Endodermal cell (in vitro differentiated cells): ENCODE measurements around the gene ITPA. TPM values are rescaled to one million over a fixed set of nuclear protein-coding genes. Genes with fewer than 3 reads are reported as not detected.

ENCODE experiments used
- DNase-seq: peaks from one replicate; pipeline ENCODE4 v3.0.0-alpha.2; 2017
- H3K27ac ChIP-seq: 2 replicates; pipeline ENCODE4 v1.5.1; 2013; ENCODE audit warnings: mild to moderate bottlenecking, low read depth, low read length, moderate library complexity
- H3K27me3 ChIP-seq: 2 replicates; pipeline ENCODE4 v1.6.1; 2013; ENCODE audit warnings: mild to moderate bottlenecking, low read length, moderate library complexity; ENCODE audit not compliant: insufficient read depth, control insufficient read depth, poor library complexity, severe bottlenecking
- H3K36me3 ChIP-seq: 2 replicates; pipeline ENCODE4 v1.7.0; 2013; ENCODE audit warnings: mild to moderate bottlenecking, low read length, moderate library complexity; ENCODE audit not compliant: control insufficient read depth, insufficient read depth
- H3K4me1 ChIP-seq: one replicate; pipeline ENCODE4 v1.7.0; 2013; ENCODE audit warnings: low read length; ENCODE audit not compliant: control insufficient read depth, insufficient read depth
- H3K4me3 ChIP-seq: 2 replicates; pipeline ENCODE4 v1.5.1; 2013; ENCODE audit warnings: mild to moderate bottlenecking, low read length, moderate library complexity
- H3K9ac ChIP-seq: 2 replicates; pipeline ENCODE4 v1.6.1; 2013; ENCODE audit warnings: mild to moderate bottlenecking, low read length, moderate library complexity; ENCODE audit not compliant: poor library complexity, severe bottlenecking; ENCODE audit errors: extremely low read depth
- H3K9me3 ChIP-seq: 2 replicates; pipeline ENCODE4 v1.6.1; 2013; ENCODE audit warnings: mild to moderate bottlenecking, low read length, moderate library complexity; ENCODE audit not compliant: control insufficient read depth
- H3K27ac Mint-ChIP-seq: 2 replicates; pipeline ENCODE4 v1.8.0; 2020; ENCODE audit warnings: mixed read lengths
- H3K27me3 Mint-ChIP-seq: 2 replicates; pipeline ENCODE4 v1.8.0; 2021; ENCODE audit warnings: mild to moderate bottlenecking, mixed read lengths; ENCODE audit not compliant: insufficient read depth
- H3K36me3 Mint-ChIP-seq: 2 replicates; pipeline ENCODE4 v1.8.0; 2020; ENCODE audit warnings: low read depth, mixed read lengths
- H3K4me1 Mint-ChIP-seq: 2 replicates; pipeline ENCODE4 v1.8.0; 2020; ENCODE audit warnings: mixed read lengths
- H3K4me3 Mint-ChIP-seq: 2 replicates; pipeline ENCODE4 v1.8.0; 2020; ENCODE audit warnings: mild to moderate bottlenecking, moderate library complexity, mixed read lengths
- H3K9me3 Mint-ChIP-seq: 2 replicates; pipeline ENCODE4 v1.8.0; 2020; ENCODE audit warnings: mild to moderate bottlenecking, mixed read lengths
- WGBS, 2 experiments: methylation state at CpG; one replicate each; pipeline versions ENCODE4 v1.1.5 to v1.1.7; 2013; ENCODE audit warnings: missing lambda C conversion rate in 2 of 2, mixed read lengths in 1 of 2; ENCODE audit not compliant: insufficient coverage in 1 of 2, insufficient read length in 1 of 2; 5-methylcytosine and 5-hydroxymethylcytosine counted together
- total RNA-seq, 2 donors: library from RNA; stranded (reverse); fragmentation: NEBNext Ultra II Directional in 1 of 2; extraction: Animal tissue kit (Norgen Biotek cat#: 25700) in 1 of 2; gene quantifications; 2 replicates in 1 of 2; 3 replicates in 1 of 2; pipeline ENCODE4 v1.2.1, GENCODE V29; 2021
- TF ChIP-seq, protein P1 (sequence below): fragments of 200-600 bp; sonication (generic); conservative IDR thresholded peaks from 2 replicates; pipeline ENCODE4 v1.5.0; 2021; ENCODE audit warnings: antibody characterized with exemption, mild to moderate bottlenecking

ITPA gene
- total RNA-seq, 2 donors from 2014 or later = 50.8 to 53.6 TPM

DNA sequence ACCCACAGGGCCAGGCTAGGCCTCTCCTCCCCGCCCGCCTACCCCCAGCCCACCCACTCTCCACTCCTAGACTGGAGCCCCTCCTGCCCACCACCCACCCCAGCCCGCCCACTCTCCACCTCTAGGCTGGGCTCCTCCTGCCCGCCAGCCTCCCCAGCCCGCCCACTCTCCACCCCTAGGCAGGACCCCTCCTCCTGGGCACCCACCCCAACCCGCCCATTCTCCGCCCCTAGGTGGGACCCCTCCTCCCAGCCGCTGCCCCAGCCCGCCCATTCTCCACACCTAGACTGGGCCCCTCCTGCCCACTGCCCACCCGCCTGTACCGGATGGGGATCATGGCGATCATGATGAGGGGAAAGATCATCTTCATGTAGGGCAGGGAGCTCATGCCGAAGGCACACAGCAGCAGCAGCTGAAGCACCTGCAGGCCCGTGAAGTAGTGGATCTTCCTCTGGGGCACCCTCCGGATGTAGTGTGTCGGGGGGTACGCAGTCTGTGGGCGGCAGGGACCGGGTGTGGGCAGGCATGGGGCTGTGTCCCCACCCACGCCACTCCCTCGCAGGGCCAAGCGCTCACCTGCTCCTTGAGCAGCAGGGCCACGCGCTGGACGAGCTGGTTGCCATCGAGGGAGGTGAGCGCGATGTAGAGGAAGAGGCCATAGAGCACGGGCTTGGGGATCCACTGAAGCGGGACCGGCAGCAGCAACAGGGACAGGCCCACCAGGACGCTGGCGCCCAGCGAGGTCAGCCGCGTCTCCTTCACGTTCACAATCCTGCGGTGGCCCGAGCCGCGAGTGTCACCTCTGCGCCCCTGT lies 18.8 kb downstream of the ITPA start:
- no peaks in the 10 kb centered on the region for H3K27me3 Mint-ChIP-seq
- Histone ChIP-seq H3K36me3 (peaks cover 14% of the 10 kb centered on the region), H3K27ac (no peak overlapping the region), H3K4me3 (no peak overlapping the region), H3K27me3 (no peaks in the 10 kb centered on the region), H3K9me3 (no peaks in the 10 kb centered on the region), H3K9ac (no peak overlapping the region), H3K4me1 (peaks cover 3% of the 10 kb centered on the region)
- H3K36me3 Mint-ChIP-seq = peaks cover 15% of the 10 kb centered on the region
- H3K27ac Mint-ChIP-seq = no peak overlapping the region
- 93 to 94% methylated on average over 25 to 37 of the region's 42 CpGs for WGBS, 2 experiments
- TF ChIP-seq, protein P1, sequence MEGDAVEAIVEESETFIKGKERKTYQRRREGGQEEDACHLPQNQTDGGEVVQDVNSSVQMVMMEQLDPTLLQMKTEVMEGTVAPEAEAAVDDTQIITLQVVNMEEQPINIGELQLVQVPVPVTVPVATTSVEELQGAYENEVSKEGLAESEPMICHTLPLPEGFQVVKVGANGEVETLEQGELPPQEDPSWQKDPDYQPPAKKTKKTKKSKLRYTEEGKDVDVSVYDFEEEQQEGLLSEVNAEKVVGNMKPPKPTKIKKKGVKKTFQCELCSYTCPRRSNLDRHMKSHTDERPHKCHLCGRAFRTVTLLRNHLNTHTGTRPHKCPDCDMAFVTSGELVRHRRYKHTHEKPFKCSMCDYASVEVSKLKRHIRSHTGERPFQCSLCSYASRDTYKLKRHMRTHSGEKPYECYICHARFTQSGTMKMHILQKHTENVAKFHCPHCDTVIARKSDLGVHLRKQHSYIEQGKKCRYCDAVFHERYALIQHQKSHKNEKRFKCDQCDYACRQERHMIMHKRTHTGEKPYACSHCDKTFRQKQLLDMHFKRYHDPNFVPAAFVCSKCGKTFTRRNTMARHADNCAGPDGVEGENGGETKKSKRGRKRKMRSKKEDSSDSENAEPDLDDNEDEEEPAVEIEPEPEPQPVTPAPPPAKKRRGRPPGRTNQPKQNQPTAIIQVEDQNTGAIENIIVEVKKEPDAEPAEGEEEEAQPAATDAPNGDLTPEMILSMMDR = no peak
- H3K9me3 Mint-ChIP-seq = no peaks in the 10 kb centered on the region
- peaks cover 8% of the 10 kb centered on the region for H3K4me1 Mint-ChIP-seq
- DNase-seq = no peak
- H3K4me3 Mint-ChIP-seq = no peak overlapping the region

DNA sequence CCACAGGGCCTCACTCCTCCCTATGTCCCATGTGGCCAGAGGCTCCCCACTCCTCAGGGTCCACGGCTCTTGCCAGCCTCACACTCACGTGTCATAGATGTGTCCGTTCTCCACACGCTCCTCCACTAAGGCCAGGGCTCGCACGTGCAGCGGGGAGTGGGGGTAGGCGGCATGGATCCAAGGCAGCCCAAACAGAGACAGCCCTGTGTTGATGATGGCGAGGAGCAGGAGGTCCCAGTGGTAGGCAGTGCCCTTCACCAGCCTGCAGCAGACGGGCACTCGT lies 19.4 kb downstream of the ITPA start:
- TF ChIP-seq, protein P1 = no peak
- H3K36me3 ChIP-seq = peaks cover 8% of the 10 kb centered on the region
- H3K9ac ChIP-seq = no peak overlapping the region
- Mint-ChIP-seq H3K4me1 (peaks cover 4% of the 10 kb centered on the region), H3K9me3 (no peaks in the 10 kb centered on the region), H3K27ac (no peak overlapping the region), H3K36me3 (peaks cover 13% of the 10 kb centered on the region), H3K27me3 (no peaks in the 10 kb centered on the region), H3K4me3 (no peak overlapping the region)
- WGBS, 2 experiments = 93 to 100% methylated on average over 5 to 11 of the region's 11 CpGs
- no peaks in the 10 kb centered on the region for H3K27me3 ChIP-seq
- no peaks in the 10 kb centered on the region for H3K9me3 ChIP-seq
- no peak overlapping the region for H3K4me3 ChIP-seq
- no peak for DNase-seq
- H3K4me1 ChIP-seq = no peaks in the 10 kb centered on the region
- no peak overlapping the region for H3K27ac ChIP-seq

DNA sequence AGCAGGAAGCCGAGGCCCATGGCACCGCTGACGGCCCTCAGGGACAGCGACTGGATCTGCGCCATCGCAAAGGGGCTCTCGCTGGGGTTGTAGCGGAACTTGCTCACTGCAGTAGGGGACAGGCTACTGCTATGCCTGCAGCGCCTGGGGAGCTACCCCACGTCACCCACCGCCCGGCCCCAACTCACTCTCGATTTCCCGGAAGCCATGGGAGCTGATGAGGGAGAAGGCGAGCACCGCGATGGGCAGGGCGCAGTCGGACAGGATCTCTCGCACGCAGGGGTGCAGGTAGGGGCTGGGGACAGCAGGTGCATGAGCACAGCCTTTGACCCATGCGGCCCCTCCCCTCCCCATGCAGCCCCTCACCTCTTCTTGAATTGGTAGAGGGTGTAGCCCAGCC lies 19.9 kb downstream of the ITPA start:
- TF ChIP-seq, protein P1 = no peak
- WGBS, 2 experiments = 93 to 98% methylated on average over 18 to 22 of the region's 22 CpGs
- no peak overlapping the region for H3K27ac Mint-ChIP-seq
- no peaks in the 10 kb centered on the region for H3K27me3 Mint-ChIP-seq
- no peak overlapping the region for H3K4me3 ChIP-seq
- H3K9me3 ChIP-seq = no peaks in the 10 kb centered on the region
- H3K27me3 ChIP-seq = no peaks in the 10 kb centered on the region
- DNase-seq = no peak
- H3K36me3 Mint-ChIP-seq = peaks cover 9% of the 10 kb centered on the region
- no peaks in the 10 kb centered on the region for H3K9me3 Mint-ChIP-seq
- peaks cover 5% of the 10 kb centered on the region for H3K36me3 ChIP-seq
- no peak overlapping the region for H3K9ac ChIP-seq
- H3K4me1 Mint-ChIP-seq = no peaks in the 10 kb centered on the region
- H3K4me3 Mint-ChIP-seq = no peak overlapping the region
- no peaks in the 10 kb centered on the region for H3K4me1 ChIP-seq
- no peak overlapping the region for H3K27ac ChIP-seq
